Superior temporal gyrus (tissue), 1 donor: ENCODE results near the gene STARD5.

Experiments used
- DNase-seq: peaks from one replicate; pipeline ENCODE4 v3.0.0-alpha.2; 2016; ENCODE audit errors: extremely low spot score

Gene STARD5

DNA sequence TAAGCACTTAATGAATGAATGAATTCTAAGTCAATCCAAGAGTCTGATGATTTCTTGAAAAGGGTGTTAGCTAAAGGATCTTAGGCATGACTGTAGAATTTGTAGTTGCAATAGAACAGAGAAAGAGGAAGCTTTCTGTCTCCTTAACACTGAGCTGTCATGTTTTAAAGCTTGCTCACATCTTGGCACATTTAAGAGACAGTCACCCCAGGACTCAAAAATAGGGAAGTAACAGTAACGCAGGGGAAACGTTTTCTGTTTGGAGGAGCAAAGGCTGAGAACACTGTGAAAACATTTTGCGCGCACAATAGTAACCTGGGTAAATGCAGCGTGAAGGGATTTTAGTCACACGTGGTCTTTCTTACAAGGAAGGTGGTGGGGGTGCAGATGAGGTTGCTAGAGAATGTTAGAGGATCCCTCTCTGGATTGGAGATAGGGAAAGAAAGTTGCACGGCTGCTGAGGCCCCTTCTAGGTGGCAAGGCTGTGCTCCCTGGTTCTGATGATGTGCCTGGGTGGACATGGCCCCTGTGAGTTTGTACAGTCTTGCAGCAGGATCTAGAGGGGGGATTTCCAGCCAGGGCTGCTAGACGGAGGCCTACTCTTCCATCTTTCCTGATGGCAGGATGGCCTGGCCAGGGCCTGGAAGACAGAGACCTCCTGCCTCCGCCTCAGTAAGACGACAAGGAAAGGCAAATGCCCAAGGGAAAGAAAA lies 12.0 kb downstream of the STARD5 start:
- DNase-seq, result no peak

GRCh38 chr15:81310480-81310879 lies 13.5 kb downstream of the STARD5 start:
- DNase-seq, result no peak

- DNase-seq, result no peak
Observed at GRCh38 chr15:81309647-81310450, 14.1 kb downstream of the STARD5 start.

DNA sequence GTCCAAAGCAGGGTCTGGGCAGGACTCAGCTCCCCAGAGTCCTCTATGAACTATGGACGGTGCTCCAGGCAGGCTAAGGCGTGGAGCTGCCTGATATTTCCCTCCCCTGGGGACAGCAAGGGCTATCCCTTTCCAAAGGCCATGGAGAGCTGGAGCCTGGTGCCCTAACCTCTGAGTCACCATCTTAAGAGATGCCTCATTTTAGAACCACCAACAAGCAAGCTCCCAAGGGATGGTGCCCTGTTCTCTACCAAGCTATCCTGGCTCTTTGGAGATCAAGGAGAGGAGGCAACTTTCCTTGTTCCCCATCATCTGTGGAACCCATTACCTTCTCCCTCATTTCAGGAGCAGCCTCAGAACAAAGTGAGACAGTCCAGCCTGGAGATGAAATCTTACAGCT lies 15.7 kb downstream of the STARD5 start:
- DNase-seq, result no peak

DNA sequence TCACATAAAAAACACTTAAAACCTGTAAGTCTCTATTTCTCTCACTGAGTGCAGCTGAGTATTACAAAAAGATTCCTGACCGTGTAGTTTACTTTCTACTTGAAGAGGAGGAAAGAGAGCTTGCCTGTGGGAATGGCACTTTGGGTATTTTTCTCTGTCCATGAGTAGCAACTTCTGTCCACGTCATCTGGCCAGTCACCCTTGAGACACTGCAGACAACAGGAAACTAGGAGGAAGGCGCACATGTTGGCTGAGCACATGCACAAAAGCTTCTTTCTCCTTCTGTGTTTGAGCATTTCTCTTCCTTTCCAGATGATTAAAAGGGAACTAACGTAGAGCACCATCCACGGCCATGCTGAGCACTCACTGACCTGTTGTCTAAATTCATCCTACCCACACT lies 19.7 kb downstream of the STARD5 start:
- DNase-seq, result peak; percentile 45

GRCh38 chr15:81303244-81304225 lies 20.4 kb downstream of the STARD5 start:
- no peak for DNase-seq

- no peak for DNase-seq
Observed at GRCh38 chr15:81302701-81303109, 21.2 kb downstream of the STARD5 start.

DNA sequence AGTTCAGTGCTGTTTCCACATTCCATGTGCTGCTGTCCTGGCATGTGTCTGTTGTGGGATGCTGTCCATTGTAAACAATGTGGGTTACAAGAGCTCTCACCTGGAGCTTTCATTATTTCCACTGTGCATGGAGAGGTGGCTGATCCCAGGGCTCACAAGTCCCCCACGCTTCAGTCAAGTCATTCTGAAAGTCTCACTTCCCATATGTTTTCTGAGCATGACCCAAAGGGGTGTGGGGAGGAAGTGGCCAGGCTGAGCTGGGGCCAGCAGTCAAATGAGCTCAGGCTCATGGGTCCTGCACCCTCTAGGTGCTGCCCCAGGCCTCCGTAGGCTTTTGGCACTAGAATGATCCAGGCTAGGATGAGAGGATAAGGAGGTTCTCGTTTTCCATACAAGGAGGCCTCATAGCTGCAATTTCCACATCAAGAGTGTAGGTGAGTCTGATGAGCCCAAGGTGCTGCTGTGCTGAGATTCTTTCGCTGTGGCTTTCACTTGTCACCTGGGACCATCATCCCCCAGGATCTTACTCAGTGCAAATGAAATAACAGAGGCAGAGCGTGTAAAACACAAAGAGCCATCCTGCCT lies 22.0 kb downstream of the STARD5 start:
- peak; percentile 45 for DNase-seq

DNA sequence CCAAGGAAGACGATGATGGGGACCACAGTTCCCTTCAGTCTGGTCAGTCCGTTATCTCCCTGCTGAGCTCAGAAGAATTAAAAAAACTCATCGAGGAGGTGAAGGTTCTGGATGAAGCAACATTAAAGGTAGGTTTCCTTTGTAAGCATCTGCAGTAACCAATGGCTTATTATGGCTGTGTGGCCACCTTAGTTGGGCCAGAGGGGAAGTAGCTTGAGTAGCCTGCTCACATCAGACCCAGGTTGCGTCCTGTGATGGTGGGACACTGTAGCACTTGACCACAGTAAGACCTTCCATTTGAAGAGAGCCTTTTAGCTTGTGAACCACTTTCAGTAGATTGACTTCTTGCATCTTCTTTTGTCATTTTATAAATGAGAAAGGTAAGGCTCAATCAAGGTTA lies 22.6 kb downstream of the STARD5 start:
- DNase-seq, result no peak

GRCh38 chr15:81299630-81300273 lies 24.2 kb downstream of the STARD5 start:
- no peak for DNase-seq

DNA sequence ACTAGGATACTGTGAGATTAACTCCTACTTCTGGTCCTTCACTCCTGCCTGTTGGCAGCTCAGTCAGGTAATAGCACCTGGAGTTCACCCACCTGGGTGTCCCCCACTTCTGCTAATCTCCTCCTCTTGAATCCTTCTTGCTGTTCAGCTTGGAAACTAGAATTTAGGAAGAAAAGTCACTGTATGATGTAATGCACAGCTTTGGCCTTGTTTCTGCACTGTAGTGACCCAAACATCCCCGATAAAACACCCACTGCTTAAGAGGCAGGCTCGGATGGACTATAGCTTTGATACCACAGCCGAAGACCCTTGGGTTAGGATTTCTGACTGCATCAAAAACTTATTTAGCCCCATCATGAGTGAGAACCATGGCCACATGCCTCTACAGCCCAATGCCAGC lies 24.8 kb downstream of the STARD5 start:
- no peak for DNase-seq

DNA sequence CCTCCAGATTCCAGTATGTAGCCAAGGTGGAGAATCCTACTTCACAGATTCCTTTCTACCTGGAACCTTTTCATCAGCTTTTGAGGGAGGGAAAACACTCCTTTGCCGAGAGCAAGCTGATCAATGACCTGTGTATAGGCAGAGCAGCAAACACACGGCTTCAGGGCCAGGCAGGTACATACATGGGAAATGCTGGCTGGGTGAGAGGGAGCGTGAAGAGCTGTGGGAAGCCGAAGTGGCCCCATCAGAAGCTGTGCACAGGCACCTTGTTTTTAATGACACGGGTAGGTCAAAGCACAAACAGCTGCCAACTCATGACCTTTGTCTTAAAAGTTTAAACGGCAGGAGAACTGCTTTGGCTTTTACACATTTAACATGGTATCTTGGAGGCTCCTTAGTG lies 25.3 kb downstream of the STARD5 start:
- DNase-seq, result no peak

- no peak for DNase-seq
Observed at GRCh38 chr15:81297603-81298575, 26.1 kb downstream of the STARD5 start.

DNA sequence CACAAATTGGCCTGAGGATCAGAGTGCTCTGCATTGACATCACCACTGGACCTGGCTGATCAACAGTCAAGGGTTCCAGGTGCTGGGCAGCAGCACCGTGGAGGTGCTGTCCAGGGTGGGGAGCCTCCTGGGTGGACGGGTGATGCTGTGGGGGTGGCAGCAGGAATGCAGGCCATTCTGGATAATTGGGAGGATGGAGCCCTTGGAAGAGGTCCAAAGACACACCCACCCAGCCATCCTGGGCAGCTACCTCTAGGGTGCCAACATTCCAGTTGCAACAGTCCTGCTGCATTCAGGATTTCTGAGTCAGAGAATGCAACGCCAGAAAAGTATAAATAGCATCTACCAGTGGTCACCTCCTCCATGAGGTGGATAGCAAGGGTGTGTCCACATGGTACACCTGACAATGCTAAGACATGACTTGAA lies 26.8 kb downstream of the STARD5 start:
- no peak for DNase-seq

GRCh38 chr15:81296673-81297072 lies 27.3 kb downstream of the STARD5 start:
- DNase-seq, result no peak

DNA sequence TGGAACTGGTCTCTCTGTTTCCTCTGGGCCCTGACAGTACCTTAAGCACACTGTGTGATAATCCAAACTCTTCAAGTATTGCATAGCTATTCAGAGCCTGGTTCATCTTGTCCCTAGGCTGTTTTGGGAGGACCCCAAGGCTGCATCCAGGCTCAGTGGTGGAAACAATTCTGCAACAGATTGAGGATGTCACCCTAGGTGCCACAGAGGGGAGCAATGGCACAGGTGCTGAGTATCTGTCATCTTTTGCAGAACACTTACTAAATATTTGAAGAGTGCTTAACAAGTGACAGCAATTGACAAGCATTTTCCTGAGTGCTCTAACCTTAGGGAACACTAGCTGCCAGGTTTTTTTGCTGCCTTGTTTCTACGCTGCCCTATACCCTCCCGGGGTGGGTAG lies 27.8 kb downstream of the STARD5 start:
- no peak for DNase-seq

DNA sequence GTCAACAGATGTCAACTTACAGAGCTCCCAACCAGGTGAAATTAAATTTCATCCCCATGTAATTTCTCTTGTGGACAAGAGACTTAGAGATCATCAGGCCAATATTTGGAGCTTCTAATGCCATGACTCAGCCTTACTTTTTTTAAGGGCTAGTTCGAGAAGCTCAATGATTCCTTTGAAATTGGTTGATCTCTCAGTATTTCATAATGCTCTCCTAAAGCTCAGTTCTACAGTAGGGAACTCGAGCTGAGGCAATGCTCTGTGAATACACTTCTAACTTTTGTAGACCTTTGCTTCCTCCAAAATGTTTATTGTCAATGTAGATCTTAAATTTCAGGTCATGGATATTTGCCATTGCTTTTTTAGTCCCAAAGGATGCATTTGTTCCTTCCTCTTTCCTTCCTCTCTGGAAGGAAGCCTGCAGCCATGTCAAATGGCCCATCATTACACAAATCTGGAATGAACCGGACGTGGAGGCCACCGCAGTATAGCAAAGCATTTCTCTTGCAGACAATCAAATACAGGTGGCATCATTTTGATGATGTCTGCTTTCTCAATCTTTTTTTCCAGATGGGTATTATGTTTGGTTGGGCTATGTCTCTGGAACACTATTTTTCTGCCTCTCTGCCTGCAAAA lies 28.3 kb downstream of the STARD5 start:
- DNase-seq, result no peak

- DNase-seq, result no peak
Observed at GRCh38 chr15:81294516-81294880, 29.4 kb downstream of the STARD5 start.

DNA sequence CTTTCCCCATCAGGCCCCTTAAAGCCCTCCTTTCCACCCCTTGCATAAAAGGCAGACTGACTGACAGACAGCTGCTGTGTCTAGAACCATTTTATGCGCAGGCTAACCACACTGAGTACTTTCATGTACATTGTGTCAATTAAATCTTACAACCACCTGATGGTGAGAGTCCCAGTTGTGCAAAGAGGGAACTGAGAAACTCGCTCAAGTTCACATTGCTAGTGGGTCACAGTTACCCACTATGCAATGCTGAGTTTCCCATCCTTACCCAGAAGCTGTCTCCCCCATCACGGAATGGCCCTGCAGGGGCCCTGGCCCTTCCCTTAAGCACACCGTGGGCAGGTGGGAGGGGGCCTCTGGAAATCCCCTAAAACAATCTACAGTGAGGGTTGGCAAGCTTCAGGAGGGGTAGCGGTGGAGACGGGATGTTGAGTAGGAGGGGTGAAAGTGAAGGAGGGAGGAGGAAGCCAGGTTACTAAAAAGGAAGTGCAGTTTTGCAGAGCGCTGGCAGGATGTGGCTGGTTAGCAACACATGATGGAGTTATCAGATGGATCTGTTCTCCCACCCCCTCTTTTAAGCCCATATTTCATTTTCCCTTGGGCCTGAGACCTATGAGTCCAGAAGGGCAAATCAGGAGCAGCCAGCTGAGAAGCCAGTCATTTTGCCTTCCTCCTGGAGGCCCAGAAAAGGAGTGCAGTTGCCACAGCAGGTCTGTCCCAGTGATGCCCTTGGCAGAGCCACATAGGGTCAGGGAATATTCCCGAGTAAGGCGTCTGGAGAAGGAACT lies 30.0 kb downstream of the STARD5 start:
- DNase-seq, result no peak
